GM04504 (cell line): Measurements from ENCODE around the gene UBXN11.

ENCODE experiments used
- DNase-seq: peaks from one replicate; pipeline ENCODE4 v3.0.0-alpha.2; 2012; ENCODE audit warnings: low read depth

The UBXN11 gene

DNA sequence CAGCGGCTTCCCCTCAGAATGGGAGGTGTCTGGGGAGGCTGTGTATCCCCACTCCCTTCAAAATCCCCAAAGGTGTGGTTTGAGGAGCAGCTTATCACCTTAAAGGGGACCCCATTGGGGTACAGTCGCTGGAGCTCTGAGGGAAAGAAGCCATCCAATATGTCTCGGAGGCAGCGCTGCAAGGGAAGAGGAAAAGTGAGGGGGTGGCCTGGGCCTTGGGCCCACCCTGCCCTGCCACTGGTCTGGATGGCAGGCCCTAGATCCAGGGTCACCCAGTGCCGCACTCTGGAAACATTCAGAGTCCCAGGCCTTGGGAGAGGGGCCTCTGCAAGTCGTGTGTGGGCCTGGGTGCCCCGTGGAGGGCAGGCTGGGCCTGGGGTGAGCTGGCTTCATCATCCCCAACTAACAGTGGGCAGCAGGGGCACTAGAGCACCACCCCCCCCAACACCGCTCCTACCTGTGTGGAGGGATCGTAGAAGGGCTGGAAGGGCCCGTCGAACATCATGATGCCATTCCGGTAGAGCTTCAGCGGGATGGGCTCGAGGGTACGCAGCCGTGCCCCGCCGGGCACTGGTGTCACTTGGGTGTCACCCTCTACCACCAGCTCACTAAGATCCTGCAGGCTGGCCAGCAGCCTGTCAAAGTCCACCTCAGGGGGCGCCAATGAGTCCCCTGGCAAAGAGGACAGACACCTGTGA is 20.9 kb downstream of the UBXN11 start:
- no peak for DNase-seq

DNA sequence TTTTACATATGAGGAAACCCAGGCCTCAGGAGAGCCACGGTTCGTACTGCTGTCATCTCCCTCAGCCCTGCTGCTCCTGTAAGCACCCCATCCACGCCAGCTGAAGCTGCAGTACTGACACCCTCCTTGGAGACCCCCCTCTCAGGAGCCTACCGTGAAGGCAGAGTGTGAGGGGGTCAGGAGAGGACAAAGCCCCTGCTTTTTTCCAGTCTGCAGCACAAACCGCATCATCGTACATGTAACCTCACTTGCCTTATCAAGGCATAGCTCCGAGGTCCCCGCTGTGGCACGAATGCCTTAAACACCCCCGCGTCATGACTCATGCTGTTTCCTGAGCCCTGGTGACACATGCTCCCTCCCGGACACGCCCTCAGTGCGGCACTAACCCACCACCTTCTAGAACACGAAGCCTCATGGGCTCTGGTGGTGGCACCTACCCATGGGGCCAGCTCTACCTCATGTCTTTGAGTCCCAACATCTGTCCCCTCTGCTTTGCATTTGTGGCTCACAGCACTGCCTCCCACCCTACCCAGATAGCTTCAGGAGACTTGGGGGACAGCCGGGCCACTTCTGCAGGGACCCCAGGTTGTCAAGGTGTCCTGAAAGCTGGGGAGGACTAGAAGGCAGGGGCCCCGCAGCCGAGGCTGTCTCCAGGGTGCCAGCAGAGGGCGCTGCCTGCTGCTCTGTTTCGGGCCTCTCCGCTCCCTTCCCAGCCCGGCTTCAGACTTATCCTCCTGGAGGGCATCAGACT is 21.7 kb downstream of the UBXN11 start:
- peak; percentile 82 for DNase-seq

DNA sequence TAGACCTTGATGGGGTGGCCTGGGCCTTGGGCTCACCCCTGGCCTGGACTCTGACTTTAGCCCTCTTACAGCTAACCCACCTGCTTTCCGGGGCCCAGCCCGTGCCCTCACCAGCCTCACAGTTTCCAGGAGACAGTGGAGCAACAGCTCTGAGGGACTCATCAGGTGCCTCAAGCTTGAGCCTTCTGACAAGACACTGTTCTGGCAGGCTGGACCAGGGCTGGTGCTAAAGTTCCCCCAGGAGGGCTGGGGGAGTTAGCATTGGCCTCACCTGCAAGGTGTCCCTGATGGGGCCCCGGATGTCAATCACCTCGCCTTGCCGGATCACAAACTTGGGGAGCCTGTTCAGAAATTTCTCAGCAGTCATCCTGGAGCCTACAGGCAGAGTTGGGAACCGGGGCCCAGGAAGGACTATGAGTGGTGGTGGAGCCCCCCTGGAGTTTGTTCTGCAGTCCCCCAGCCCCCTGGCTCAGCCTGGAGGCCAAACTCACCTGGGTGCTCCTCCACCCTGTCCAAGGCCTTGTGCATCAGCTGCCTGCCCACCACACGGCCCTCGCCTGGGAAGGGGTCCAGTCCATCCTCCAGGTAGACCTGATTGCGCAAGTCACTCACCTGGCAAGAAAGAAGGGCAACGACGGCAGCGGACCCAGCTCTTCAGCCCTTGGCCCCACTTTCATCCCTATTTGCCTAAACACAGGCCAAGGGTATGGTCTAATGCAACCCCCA is 22.4 kb downstream of the UBXN11 start:
- DNase-seq = no peak

GRCh38 chr1:26283279-26283853 is 23.1 kb downstream of the UBXN11 start:
- no peak for DNase-seq

- DNase-seq = no peak
Measured at GRCh38 chr1:26282401-26282918, 24.0 kb downstream of the UBXN11 start.

- DNase-seq = no peak
Measured at GRCh38 chr1:26281971-26282370, 24.5 kb downstream of the UBXN11 start.

DNA sequence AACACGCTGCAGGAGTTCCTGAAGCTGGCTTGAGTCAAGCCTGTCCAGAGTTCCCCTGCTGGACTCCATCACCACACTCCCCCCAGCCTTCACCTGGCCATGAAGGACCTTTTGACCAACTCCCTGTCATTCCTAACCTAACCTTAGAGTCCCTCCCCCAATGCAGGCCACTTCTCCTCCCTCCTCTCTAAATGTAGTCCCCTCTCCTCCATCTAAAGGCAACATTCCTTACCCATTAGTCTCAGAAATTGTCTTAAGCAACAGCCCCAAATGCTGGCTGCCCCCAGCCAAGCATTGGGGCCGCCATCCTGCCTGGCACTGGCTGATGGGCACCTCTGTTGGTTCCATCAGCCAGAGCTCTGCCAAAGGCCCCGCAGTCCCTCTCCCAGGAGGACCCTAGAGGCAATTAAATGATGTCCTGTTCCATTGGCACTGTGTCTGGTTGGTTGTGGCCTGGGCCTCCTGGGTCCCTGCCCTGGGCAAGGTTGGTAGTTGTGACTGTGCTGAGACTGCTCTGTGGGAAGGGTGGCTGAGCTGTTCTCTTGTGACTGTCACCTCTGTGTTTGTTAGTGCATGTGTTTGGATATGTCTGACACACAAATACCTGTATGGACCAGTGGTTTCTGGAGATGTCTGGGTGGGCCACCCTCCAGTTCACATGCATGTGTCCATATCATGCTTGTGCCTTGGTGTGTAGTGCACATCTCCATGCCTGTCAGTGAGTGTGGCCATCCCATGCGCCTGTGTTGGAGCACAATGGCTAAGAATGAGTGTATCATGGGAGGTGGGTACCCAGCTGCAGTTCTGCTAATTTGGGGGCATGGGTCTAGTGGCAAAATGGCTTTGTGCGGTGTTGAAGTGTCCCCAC is 25.1 kb downstream of the UBXN11 start:
- DNase-seq = no peak

GRCh38 chr1:26280333-26281042 is 25.9 kb downstream of the UBXN11 start:
- DNase-seq = no peak

DNA sequence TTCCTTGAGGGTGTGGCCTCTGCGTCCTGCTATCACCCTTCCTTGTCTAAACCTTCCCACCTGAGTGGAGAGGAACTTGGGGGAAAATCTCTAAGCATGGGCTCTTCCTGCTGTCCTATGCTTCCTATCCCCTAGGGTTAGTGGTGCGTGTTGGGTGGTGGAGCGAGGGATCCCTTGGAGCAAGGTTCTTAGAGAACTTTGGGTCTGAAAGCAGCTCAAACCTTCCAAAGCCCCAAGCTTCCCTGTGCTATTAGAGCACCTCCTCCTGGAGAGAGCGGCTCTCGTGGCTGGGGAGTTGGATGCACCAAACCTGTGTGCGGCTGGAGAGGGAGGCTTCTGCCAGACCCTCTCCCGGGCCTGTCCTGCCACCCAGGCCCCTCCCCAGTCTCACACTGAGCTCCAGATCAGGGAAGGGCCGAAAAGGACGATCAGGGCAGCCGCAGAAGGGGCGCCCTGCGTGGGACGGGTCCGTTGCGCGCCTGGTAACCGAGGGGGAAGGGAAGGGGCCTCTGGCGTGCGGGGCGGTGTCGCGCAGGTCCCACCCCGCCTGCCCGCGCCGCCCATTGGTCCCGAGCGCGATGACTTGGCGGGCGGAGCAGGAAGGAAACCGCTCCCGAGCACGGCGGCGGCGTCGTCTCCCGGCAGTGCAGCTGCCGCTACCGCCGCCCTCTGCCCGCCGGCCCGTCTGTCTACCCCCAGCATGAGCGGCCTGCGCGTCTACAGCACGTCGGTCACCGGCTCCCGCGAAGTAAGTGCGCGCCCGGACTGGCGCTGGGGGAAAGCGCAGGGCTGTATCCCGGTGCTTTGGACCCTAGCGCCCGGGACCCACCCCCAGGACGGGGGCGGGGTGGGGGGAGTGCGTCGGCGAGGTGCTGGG is 26.7 kb downstream of the UBXN11 start, which contains the start of gene SH3BGRL3:
Gene SH3BGRL3 (plus strand): TSS at position 631 of the 877 bp plus-strand sequence. CDS start 70 bp downstream, at position 701.
- DNase-seq = peak; percentile 61

DNA sequence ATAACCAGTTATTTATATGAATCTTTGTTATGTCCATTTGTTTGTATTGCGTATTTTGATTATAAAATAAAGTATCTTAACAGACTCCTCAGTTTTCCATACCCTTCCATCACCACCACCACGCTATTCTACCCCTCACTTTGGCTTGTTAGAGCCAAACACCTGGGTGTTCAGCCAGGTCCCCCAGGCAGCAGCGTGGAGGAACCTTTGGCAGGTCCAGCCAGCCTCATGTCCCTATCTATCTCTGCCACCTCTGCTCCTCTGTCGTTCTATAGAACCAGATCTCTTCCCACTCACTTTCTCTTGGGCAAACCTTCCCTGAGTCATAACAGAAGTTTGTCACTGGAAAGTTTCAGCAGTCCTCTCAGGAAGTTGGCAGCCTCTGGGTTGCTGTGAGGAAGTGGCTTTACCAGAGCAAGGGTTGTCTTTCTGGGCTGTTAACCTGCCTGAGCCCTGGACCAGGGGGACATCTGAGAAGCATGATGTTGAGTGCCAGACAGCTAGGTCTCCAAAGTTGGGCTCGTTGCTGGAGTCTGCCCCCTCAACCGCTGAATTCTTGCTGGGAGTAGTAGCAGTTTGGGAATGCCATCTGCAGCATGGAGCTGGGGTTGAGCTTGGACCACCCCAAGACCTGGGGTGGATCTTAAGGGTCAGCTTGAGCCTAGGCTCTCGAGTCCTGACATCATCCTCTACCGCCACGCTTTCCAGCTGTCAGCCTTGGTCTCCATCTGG is 27.5 kb downstream of the UBXN11 start:
- DNase-seq = peak; percentile 58

- peak; percentile 79 for DNase-seq
Measured at GRCh38 chr1:26278303-26278702, 28.1 kb downstream of the UBXN11 start.

- DNase-seq = no peak
Measured at GRCh38 chr1:26277719-26278118, 28.7 kb downstream of the UBXN11 start.

GRCh38 chr1:26277261-26277661 is 29.2 kb downstream of the UBXN11 start:
- DNase-seq = no peak

GRCh38 chr1:26276432-26276838 is 30.0 kb downstream of the UBXN11 start:
- DNase-seq = no peak

DNA sequence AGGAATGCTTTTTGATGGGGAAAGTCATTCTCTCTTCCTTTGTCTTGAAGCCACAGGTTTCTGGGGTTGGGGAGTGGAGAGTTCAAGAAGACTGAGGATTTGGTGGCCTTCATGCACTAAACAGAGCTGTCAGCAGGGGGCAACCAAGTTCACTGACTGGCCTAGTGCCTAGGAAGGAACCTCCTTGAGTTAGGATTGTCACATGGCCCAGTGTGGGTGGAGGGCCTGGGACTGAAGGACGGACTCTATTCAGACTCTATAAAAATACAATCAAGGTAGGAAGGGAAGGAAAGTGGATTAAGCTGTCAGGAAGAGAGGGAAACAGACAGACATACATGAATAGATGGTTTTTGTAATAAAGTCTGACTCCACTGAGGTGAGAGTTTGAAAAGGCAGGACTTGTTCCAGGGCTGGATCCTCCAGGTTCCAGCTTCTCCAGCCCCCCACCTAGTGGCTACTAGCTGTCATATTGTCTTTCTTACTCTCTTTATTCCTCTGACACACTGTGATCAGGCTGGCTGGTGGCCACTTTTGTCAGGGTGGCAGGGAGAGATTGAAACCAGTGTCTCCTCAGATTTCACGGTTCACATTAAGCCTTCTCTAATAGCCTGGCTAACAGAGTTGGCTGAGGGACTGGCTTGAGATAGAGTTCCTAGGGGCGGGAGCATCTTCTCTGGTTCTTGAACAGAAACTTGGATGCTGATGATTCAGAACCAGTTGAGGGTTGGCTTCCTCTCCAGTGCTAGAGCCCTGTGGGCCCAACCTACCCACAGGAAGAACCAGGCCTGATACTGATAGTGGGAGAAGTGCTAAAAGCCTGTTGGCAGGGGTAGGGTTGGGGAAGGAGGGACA is 30.6 kb downstream of the UBXN11 start:
- peak; percentile 92 for DNase-seq

DNA sequence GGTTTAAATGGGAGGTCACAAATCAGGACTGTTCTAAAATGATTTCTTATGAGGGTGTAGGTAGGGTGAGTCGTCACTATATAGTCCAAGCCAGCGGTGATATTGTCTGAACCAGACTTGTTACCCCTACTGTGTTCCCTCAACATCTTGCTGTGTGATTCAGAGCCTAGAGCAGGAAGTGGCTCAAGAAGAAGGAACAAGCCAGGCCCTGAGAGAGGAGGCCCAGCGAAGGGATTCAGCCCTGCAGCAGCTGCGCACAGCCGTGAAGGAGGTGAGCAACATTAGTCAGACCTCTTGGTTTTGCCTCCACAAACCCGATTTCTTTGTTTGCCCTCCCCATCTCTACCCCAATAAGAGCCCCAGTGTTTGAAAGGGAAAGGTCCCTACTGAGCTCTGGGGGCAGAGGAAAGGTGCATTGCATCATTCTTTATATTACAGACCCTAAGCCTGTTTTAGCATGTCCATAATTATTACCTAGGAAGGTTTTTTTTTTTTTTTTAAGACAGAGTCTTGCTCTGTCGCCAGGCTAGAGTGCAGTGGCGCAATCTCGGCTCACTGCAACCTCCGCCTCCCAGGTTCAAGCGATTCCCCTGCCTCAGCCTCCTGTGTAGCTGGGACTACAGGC is 31.5 kb downstream of the UBXN11 start:
- no peak for DNase-seq

- DNase-seq = no peak
Measured at GRCh38 chr1:26269198-26269550, 37.3 kb downstream of the UBXN11 start.
